ENCODE results near the gene ZFAND3.

- TF ChIP-seq STAT1 (IDR thresholded peaks at IDR 0.05; ENCODE audit: unreplicated experiment): no peak
- no peak for TF ChIP-seq CTCF (conservative IDR thresholded peaks at IDR 0.05; ENCODE audit: low read depth in 2 of 2)
- TF ChIP-seq REST (IDR thresholded peaks at IDR 0.05; ENCODE audit: unreplicated experiment): no peak
- TF ChIP-seq EZH2phosphoT487 (IDR thresholded peaks at IDR 0.05; ENCODE audit: unreplicated experiment): no peak
- TF ChIP-seq POLR2AphosphoS5 (IDR thresholded peaks at IDR 0.05; ENCODE audit: low read depth): no peak
- TF ChIP-seq EZH2 (IDR thresholded peaks at IDR 0.05; ENCODE audit: low read depth, unreplicated experiment): no peak
- TF ChIP-seq NANOG (IDR thresholded peaks at IDR 0.05; ENCODE audit: borderline replicate concordance): no peak
- TF ChIP-seq ZNF331 (CRISPR knock-in tag; IDR thresholded peaks at IDR 0.05; ENCODE audit: low read depth): no peak
Observed at GRCh38 chr6:37889051-37889450, 69.5 kb downstream of the ZFAND3 start.

All from GM23338 (cell line).